Measurements from ENCODE around the gene TMC7.

Gene TMC7

GRCh38 chr16:19102187-19102872 lies 118.6 kb downstream of the TMC7 start:
- peaks cover 6% of the 10 kb centered on the region for H3K27me3 Mint-ChIP-seq (ENCODE audit: low read depth)
- no peaks in the 10 kb centered on the region for H3K36me3 Mint-ChIP-seq (ENCODE audit: low read depth)
- no peaks in the 10 kb centered on the region for H3K4me1 Mint-ChIP-seq (ENCODE audit: low read depth)
- H3K4me3 Mint-ChIP-seq = no peak overlapping the region
- no peak overlapping the region for H3K27ac Mint-ChIP-seq
- H3K9me3 Mint-ChIP-seq = peaks cover 8% of the 10 kb centered on the region

GRCh38 chr16:19104607-19105006 lies 120.9 kb downstream of the TMC7 start:
- Mint-ChIP-seq H3K9me3 (no peaks in the 10 kb centered on the region), H3K27ac (no peak overlapping the region)

GRCh38 chr16:19105131-19105530 lies 121.4 kb downstream of the TMC7 start:
- H3K4me3 Mint-ChIP-seq = no peak overlapping the region
- no peak overlapping the region for H3K27ac Mint-ChIP-seq
- H3K36me3 Mint-ChIP-seq (ENCODE audit: low read depth) = no peaks in the 10 kb centered on the region
- no peaks in the 10 kb centered on the region for H3K4me1 Mint-ChIP-seq (ENCODE audit: low read depth)
- no peaks in the 10 kb centered on the region for H3K9me3 Mint-ChIP-seq
- H3K27me3 Mint-ChIP-seq (ENCODE audit: low read depth) = peaks cover 6% of the 10 kb centered on the region

More at GRCh38 chr16:19104607-19105006, 120.9 kb downstream of the TMC7 start:
- no peaks in the 10 kb centered on the region for H3K36me3 Mint-ChIP-seq (ENCODE audit: low read depth)
- no peak overlapping the region for H3K4me3 Mint-ChIP-seq
- peaks cover 6% of the 10 kb centered on the region for H3K27me3 Mint-ChIP-seq (ENCODE audit: low read depth)
- H3K4me1 Mint-ChIP-seq (ENCODE audit: low read depth) = no peaks in the 10 kb centered on the region

- no peak overlapping the region for H3K4me3 Mint-ChIP-seq
- peaks cover 4% of the 10 kb centered on the region for H3K27me3 Mint-ChIP-seq (ENCODE audit: low read depth)
- H3K27ac Mint-ChIP-seq = no peak overlapping the region
Observed at GRCh38 chr16:19105891-19106624, 122.3 kb downstream of the TMC7 start.

GRCh38 chr16:19106625-19107020 lies 122.9 kb downstream of the TMC7 start:
- H3K4me3 Mint-ChIP-seq = no peak overlapping the region

More at GRCh38 chr16:19105891-19106624, 122.3 kb downstream of the TMC7 start:
- Mint-ChIP-seq H3K4me1 (ENCODE audit: low read depth) (no peaks in the 10 kb centered on the region), H3K36me3 (ENCODE audit: low read depth) (no peaks in the 10 kb centered on the region), H3K9me3 (no peaks in the 10 kb centered on the region)

GRCh38 chr16:19108409-19109287 lies 124.9 kb downstream of the TMC7 start:
- Mint-ChIP-seq H3K9me3 (no peaks in the 10 kb centered on the region), H3K27ac (no peak overlapping the region), H3K27me3 (ENCODE audit: low read depth) (peaks cover 18% of the 10 kb centered on the region), H3K36me3 (ENCODE audit: low read depth) (no peaks in the 10 kb centered on the region), H3K4me1 (ENCODE audit: low read depth) (peaks cover 5% of the 10 kb centered on the region), H3K4me3 (no peak overlapping the region)

More at GRCh38 chr16:19106625-19107020, 122.9 kb downstream of the TMC7 start:
- Mint-ChIP-seq H3K4me1 (ENCODE audit: low read depth) (no peaks in the 10 kb centered on the region), H3K9me3 (no peaks in the 10 kb centered on the region), H3K27ac (no peak overlapping the region), H3K36me3 (ENCODE audit: low read depth) (no peaks in the 10 kb centered on the region), H3K27me3 (ENCODE audit: low read depth) (peaks cover 3% of the 10 kb centered on the region)

GRCh38 chr16:19109288-19109664 lies 125.5 kb downstream of the TMC7 start:
- no peaks in the 10 kb centered on the region for H3K36me3 Mint-ChIP-seq (ENCODE audit: low read depth)
- no peak overlapping the region for H3K27ac Mint-ChIP-seq
- peaks cover 18% of the 10 kb centered on the region for H3K27me3 Mint-ChIP-seq (ENCODE audit: low read depth)

GRCh38 chr16:19110537-19111360 lies 127.0 kb downstream of the TMC7 start:
- no peaks in the 10 kb centered on the region for H3K9me3 Mint-ChIP-seq
- H3K4me1 Mint-ChIP-seq (ENCODE audit: low read depth) = peaks cover 5% of the 10 kb centered on the region
- no peak overlapping the region for H3K27ac Mint-ChIP-seq
- H3K27me3 Mint-ChIP-seq (ENCODE audit: low read depth) = peaks cover 18% of the 10 kb centered on the region
- H3K36me3 Mint-ChIP-seq (ENCODE audit: low read depth) = no peaks in the 10 kb centered on the region
- no peak overlapping the region for H3K4me3 Mint-ChIP-seq

More at GRCh38 chr16:19109288-19109664, 125.5 kb downstream of the TMC7 start:
- Mint-ChIP-seq H3K9me3 (no peaks in the 10 kb centered on the region), H3K4me1 (ENCODE audit: low read depth) (peaks cover 5% of the 10 kb centered on the region), H3K4me3 (no peak overlapping the region)

GRCh38 chr16:19112099-19112407 lies 128.3 kb downstream of the TMC7 start:
- peaks cover 13% of the 10 kb centered on the region for H3K4me1 Mint-ChIP-seq (ENCODE audit: low read depth)
- H3K4me3 Mint-ChIP-seq = no peak overlapping the region
- H3K27ac Mint-ChIP-seq = no peak overlapping the region
- H3K9me3 Mint-ChIP-seq = no peaks in the 10 kb centered on the region
- H3K36me3 Mint-ChIP-seq (ENCODE audit: low read depth) = no peaks in the 10 kb centered on the region
- H3K27me3 Mint-ChIP-seq (ENCODE audit: low read depth) = peaks cover 18% of the 10 kb centered on the region

All from T-helper 1 cell treated with Interleukin-12 subunit alpha and Interleukin-12 subunit beta and Interleukin-4 antibody, amounts not matched to agents 30 μg/mL and 1 μg/mL, for 36 hours (primary cell).